Stimulated activated CD8-positive, alpha-beta memory T cell treated with anti-CD3 and anti-CD28 coated beads, Interleukin-7, amount 100 ng/mL, for 4 hours (primary cell): ENCODE data around the gene RUNX3.
"Not testable (repeated sequence)": the region's sequence is repeated elsewhere in the genome, so short reads cannot be mapped to it uniquely, and the experiment has no call there.

Experiments used
- DNase-seq, 2 donors: peaks; one replicate each; pipeline ENCODE4 v3.0.0-alpha.2; 2020; ENCODE audit warnings: low read depth in 2 of 2

The RUNX3 gene

GRCh38 chr1:24901791-24902470 is 28.1 kb downstream of the RUNX3 start:
- DNase-seq: no peak

GRCh38 chr1:24900985-24901781 is 28.9 kb downstream of the RUNX3 start:
- no peak for DNase-seq

GRCh38 chr1:24900486-24900849 is 29.6 kb downstream of the RUNX3 start:
- DNase-seq: no peak

GRCh38 chr1:24899581-24900485 is 30.2 kb downstream of the RUNX3 start:
- no peak for DNase-seq

GRCh38 chr1:24898909-24899439 is 31.1 kb downstream of the RUNX3 start:
- no peak for DNase-seq

GRCh38 chr1:24898152-24898908 is 31.7 kb downstream of the RUNX3 start:
- no peak for DNase-seq

GRCh38 chr1:24897263-24898151 is 32.6 kb downstream of the RUNX3 start:
- DNase-seq: no peak

- DNase-seq: no peak
Measured at GRCh38 chr1:24896596-24897262, 33.3 kb downstream of the RUNX3 start.

GRCh38 chr1:24896176-24896575 is 33.9 kb downstream of the RUNX3 start:
- DNase-seq: no peak

- no peak for DNase-seq
Measured at GRCh38 chr1:24895511-24895910, 34.6 kb downstream of the RUNX3 start.

GRCh38 chr1:24894002-24894401 is 36.1 kb downstream of the RUNX3 start:
- DNase-seq: no peak

GRCh38 chr1:24893431-24893830 is 36.6 kb downstream of the RUNX3 start:
- no peak for DNase-seq

GRCh38 chr1:24892188-24893153 is 37.6 kb downstream of the RUNX3 start:
- no peak for DNase-seq

- DNase-seq: not testable (repeated sequence)
Measured at GRCh38 chr1:24891367-24891766, 38.7 kb downstream of the RUNX3 start.

- DNase-seq: no peak
Measured at GRCh38 chr1:24890887-24891286, 39.2 kb downstream of the RUNX3 start.

- DNase-seq: no peak
Measured at GRCh38 chr1:24888971-24889676, 41.0 kb downstream of the RUNX3 start.

- DNase-seq: no peak
Measured at GRCh38 chr1:24888061-24888970, 41.8 kb downstream of the RUNX3 start.
